ENCODE measurements around the gene LONP2.
A peak's percentile ranks its signal among the peaks of the same experiment; 100 is the strongest.
"Not testable (repeated sequence)": the region's sequence is repeated elsewhere in the genome, so short reads cannot be mapped to it uniquely, and the experiment has no call there.

LONP2 gene

GRCh38 chr16:48369765-48370164 lies 125.7 kb downstream of the LONP2 start:
- no peak for DNase-seq (ENCODE audit: low read depth)

- no peak for DNase-seq (ENCODE audit: low read depth)
Observed at GRCh38 chr16:48370229-48370628, 126.1 kb downstream of the LONP2 start.

GRCh38 chr16:48370668-48371392 lies 126.7 kb downstream of the LONP2 start:
- not testable (repeated sequence) for DNase-seq (ENCODE audit: low read depth)

GRCh38 chr16:48371393-48371780 lies 127.3 kb downstream of the LONP2 start:
- DNase-seq (ENCODE audit: low read depth) = no peak

- DNase-seq (ENCODE audit: low read depth) = no peak
Observed at GRCh38 chr16:48372744-48373143, 128.6 kb downstream of the LONP2 start.

GRCh38 chr16:48373258-48374029 lies 129.3 kb downstream of the LONP2 start:
- no peak for DNase-seq (ENCODE audit: low read depth)

- no peak for DNase-seq (ENCODE audit: low read depth)
Observed at GRCh38 chr16:48374255-48374654, 130.2 kb downstream of the LONP2 start.

GRCh38 chr16:48377301-48377700 lies 133.2 kb downstream of the LONP2 start:
- not testable (repeated sequence) for DNase-seq (ENCODE audit: low read depth)

- no peak for DNase-seq (ENCODE audit: low read depth)
Observed at GRCh38 chr16:48378276-48378675, 134.2 kb downstream of the LONP2 start.

- no peak for DNase-seq (ENCODE audit: low read depth)
Observed at GRCh38 chr16:48378836-48379235, 134.7 kb downstream of the LONP2 start.

- DNase-seq (ENCODE audit: low read depth) = no peak
Observed at GRCh38 chr16:48381201-48381600, 137.1 kb downstream of the LONP2 start.

- DNase-seq (ENCODE audit: low read depth) = no peak
Observed at GRCh38 chr16:48382131-48382530, 138.0 kb downstream of the LONP2 start.

GRCh38 chr16:48383009-48383876 lies 139.1 kb downstream of the LONP2 start:
- DNase-seq (ENCODE audit: low read depth) = no peak

- no peak for DNase-seq (ENCODE audit: low read depth)
Observed at GRCh38 chr16:48383877-48384519, 139.9 kb downstream of the LONP2 start.

- peak; percentile 21 for DNase-seq (ENCODE audit: low read depth)
Observed at GRCh38 chr16:48384520-48385252, 140.6 kb downstream of the LONP2 start.

- peak; percentile 74 for DNase-seq (ENCODE audit: low read depth)
Observed at GRCh38 chr16:48385253-48386150, 141.4 kb downstream of the LONP2 start, which contains the start of gene SIAH1. Gene SIAH1, minus strand, starts transcription at chr16:48385413. Its CDS starts 22,985 bp downstream, at chr16:48362428.

- no peak for DNase-seq (ENCODE audit: low read depth)
Observed at GRCh38 chr16:48386559-48387312, 142.6 kb downstream of the LONP2 start.

- no peak for DNase-seq (ENCODE audit: low read depth)
Observed at GRCh38 chr16:48392407-48392806, 148.3 kb downstream of the LONP2 start.

Data from T-helper 22 cell (primary cell).